ENCODE results near the gene ARSH.
"Not testable (repeated sequence)": the region's sequence is repeated elsewhere in the genome, so short reads cannot be mapped to it uniquely, and the experiment has no call there.

ARSH gene

DNA sequence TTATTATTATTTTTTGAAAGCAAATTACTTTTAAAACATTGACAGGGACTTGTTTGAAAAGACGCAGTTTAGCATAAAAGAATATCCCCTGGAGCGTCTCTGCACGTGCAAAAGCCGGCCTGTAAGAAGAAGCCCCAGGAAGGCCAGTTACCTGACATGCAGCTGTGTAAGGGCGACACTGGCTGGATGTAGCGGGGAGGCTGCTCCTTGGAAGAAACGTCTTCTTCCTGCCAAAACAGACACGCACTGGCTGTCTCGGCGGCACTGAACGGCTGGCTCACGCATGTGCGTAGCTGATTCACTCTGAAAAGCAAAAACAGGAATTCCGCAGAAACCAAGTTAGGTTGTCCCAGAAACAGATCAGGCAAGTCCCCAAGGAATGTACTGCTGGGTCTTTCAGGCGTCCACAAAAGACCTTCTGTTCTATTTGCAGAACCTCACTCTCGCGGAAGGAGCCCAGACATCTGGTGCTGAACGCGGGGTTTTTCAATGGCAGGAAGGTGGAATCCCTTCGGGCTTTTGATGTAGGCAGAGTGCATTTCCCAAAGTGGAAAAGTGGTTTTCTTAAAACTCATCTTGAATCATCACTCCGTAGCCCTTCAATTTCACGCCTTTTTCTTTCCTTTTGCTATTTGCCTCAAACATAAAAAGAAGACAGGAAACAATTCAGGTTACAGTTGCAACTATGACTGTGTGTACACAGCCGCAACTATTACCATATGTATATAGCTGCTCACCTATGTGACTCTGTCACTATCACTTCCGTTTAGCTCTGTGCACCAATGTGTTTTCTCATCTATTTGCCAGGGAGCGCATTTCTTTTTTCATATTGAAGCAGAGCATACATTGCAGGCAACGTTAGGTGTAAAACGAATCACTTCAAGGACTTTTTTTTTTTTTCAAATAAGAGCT is 38.1 kb upstream of the ARSH start:
- DNase-seq = no peak
- Histone ChIP-seq H3K4me1 (ENCODE audit: control insufficient read depth, insufficient read depth, low read length, poor library complexity, severe bottlenecking) (no peaks in the 10 kb centered on the region), H3K4me3 (ENCODE audit: insufficient read depth, low read depth, low read length, poor library complexity, severe bottlenecking) (peak overlapping the region; percentile 8), H3K36me3 (ENCODE audit: control insufficient read depth, insufficient read depth, low read length) (no peaks in the 10 kb centered on the region), H3K9me3 (ENCODE audit: control insufficient read depth, low read length) (no peaks in the 10 kb centered on the region), H3K27me3 (replicated peaks; ENCODE audit: control insufficient read depth, insufficient read depth, low read length, poor library complexity, severe bottlenecking) (no peaks in the 10 kb centered on the region), H3K27ac (ENCODE audit: insufficient read depth, low read length, poor library complexity, severe bottlenecking) (no peak overlapping the region)

- no peak overlapping the region for H3K4me3 ChIP-seq (ENCODE audit: insufficient read depth, low read depth, low read length, poor library complexity, severe bottlenecking)
- no peaks in the 10 kb centered on the region for H3K4me1 ChIP-seq (ENCODE audit: control insufficient read depth, insufficient read depth, low read length, poor library complexity, severe bottlenecking)
- no peaks in the 10 kb centered on the region for H3K9me3 ChIP-seq (ENCODE audit: control insufficient read depth, low read length)
- no peak for DNase-seq
- H3K27ac ChIP-seq (ENCODE audit: insufficient read depth, low read length, poor library complexity, severe bottlenecking) = no peak overlapping the region
- no peaks in the 10 kb centered on the region for H3K36me3 ChIP-seq (ENCODE audit: control insufficient read depth, insufficient read depth, low read length)
- no peaks in the 10 kb centered on the region for H3K27me3 ChIP-seq (replicated peaks; ENCODE audit: control insufficient read depth, insufficient read depth, low read length, poor library complexity, severe bottlenecking)
These were observed 37.3 kb upstream of the ARSH start for GRCh38 chrX:2969021-2969420.

DNA sequence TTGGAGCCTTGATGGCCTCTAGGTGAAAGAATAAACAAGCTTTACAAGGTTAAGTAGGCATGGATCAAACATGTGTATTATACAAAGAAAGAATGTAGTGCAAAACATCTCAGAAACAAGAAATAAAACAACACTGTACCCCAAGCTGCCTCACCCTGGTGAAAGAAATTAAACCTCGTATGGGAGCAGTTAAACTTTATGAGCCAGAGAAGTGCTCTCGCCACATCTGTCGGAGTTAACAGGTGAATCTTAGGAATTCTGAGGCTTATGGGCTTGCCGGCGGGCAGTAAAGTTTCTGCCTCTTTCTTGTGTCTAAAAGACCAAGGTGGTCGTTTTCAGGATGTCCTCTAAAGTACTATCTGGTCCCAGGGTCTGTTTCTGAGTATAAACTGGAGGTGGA is 34.0 kb upstream of the ARSH start:
- H3K9me3 ChIP-seq (ENCODE audit: control insufficient read depth, low read length) = no peaks in the 10 kb centered on the region
- no peak overlapping the region for H3K27ac ChIP-seq (ENCODE audit: insufficient read depth, low read length, poor library complexity, severe bottlenecking)
- no peaks in the 10 kb centered on the region for H3K4me1 ChIP-seq (ENCODE audit: control insufficient read depth, insufficient read depth, low read length, poor library complexity, severe bottlenecking)
- no peak for DNase-seq
- H3K36me3 ChIP-seq (ENCODE audit: control insufficient read depth, insufficient read depth, low read length) = no peaks in the 10 kb centered on the region
- no peaks in the 10 kb centered on the region for H3K27me3 ChIP-seq (replicated peaks; ENCODE audit: control insufficient read depth, insufficient read depth, low read length, poor library complexity, severe bottlenecking)
- no peak overlapping the region for H3K4me3 ChIP-seq (ENCODE audit: insufficient read depth, low read depth, low read length, poor library complexity, severe bottlenecking)

- Histone ChIP-seq H3K9me3 (ENCODE audit: control insufficient read depth, low read length) (no peaks in the 10 kb centered on the region), H3K27ac (ENCODE audit: insufficient read depth, low read length, poor library complexity, severe bottlenecking) (no peak overlapping the region), H3K36me3 (ENCODE audit: control insufficient read depth, insufficient read depth, low read length) (no peaks in the 10 kb centered on the region), H3K4me3 (ENCODE audit: insufficient read depth, low read depth, low read length, poor library complexity, severe bottlenecking) (no peak overlapping the region), H3K27me3 (replicated peaks; ENCODE audit: control insufficient read depth, insufficient read depth, low read length, poor library complexity, severe bottlenecking) (no peaks in the 10 kb centered on the region), H3K4me1 (ENCODE audit: control insufficient read depth, insufficient read depth, low read length, poor library complexity, severe bottlenecking) (no peaks in the 10 kb centered on the region)
- DNase-seq = no peak
These were observed 31.4 kb upstream of the ARSH start for GRCh38 chrX:2974961-2975360.

DNA sequence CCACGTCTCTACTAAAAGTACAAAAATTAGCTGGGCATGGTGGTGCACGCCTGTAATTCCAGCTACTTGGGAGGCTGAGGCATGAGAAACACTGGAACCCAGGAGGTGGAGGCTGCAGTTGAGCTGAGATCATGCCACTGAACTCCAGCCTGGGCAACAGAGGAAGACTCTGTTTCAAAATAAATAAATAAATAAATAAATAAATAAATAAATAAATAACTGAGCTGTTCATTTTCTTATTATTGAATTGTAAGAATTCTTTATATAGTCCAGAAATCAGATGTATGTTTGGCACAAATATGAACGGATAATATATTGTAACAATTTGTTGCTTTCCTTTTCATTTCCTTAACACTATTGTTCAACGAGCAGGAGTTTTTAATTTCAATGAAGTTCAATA is 27.7 kb upstream of the ARSH start:
- not testable (repeated sequence) for H3K36me3 ChIP-seq (ENCODE audit: control insufficient read depth, insufficient read depth, low read length); H3K4me1 ChIP-seq (ENCODE audit: control insufficient read depth, insufficient read depth, low read length, poor library complexity, severe bottlenecking); H3K4me3 ChIP-seq (ENCODE audit: insufficient read depth, low read depth, low read length, poor library complexity, severe bottlenecking); H3K27me3 ChIP-seq (replicated peaks; ENCODE audit: control insufficient read depth, insufficient read depth, low read length, poor library complexity, severe bottlenecking); H3K9me3 ChIP-seq (ENCODE audit: control insufficient read depth, low read length); DNase-seq; H3K27ac ChIP-seq (ENCODE audit: insufficient read depth, low read length, poor library complexity, severe bottlenecking)

DNA sequence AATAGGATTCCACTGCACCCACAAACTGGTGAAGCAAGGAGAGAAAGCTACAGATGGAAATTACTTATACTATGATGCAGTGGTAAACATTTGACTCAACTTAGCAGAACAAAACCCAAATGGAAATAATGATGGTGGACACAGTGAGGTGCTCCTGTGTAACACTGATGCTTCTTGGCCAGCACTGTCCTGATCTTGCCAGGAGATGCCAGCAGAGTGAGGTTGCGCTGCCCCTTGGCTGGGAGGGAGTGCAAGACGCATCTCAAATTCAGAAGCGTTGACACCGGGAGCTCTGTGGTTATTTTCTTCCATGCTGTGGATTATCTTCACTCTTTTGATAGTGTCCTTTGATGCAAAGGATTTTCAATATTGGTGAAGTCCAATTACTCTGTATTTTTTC is 22.0 kb upstream of the ARSH start:
- no peak for DNase-seq
- Histone ChIP-seq H3K27me3 (replicated peaks; ENCODE audit: control insufficient read depth, insufficient read depth, low read length, poor library complexity, severe bottlenecking) (no peaks in the 10 kb centered on the region), H3K4me1 (ENCODE audit: control insufficient read depth, insufficient read depth, low read length, poor library complexity, severe bottlenecking) (no peaks in the 10 kb centered on the region), H3K4me3 (ENCODE audit: insufficient read depth, low read depth, low read length, poor library complexity, severe bottlenecking) (no peak overlapping the region), H3K27ac (ENCODE audit: insufficient read depth, low read length, poor library complexity, severe bottlenecking) (no peak overlapping the region), H3K9me3 (ENCODE audit: control insufficient read depth, low read length) (no peaks in the 10 kb centered on the region), H3K36me3 (ENCODE audit: control insufficient read depth, insufficient read depth, low read length) (no peaks in the 10 kb centered on the region)

GRCh38 chrX:2989565-2989964 is 16.8 kb upstream of the ARSH start:
- Histone ChIP-seq H3K4me1 (ENCODE audit: control insufficient read depth, insufficient read depth, low read length, poor library complexity, severe bottlenecking) (no peaks in the 10 kb centered on the region), H3K36me3 (ENCODE audit: control insufficient read depth, insufficient read depth, low read length) (no peaks in the 10 kb centered on the region), H3K27me3 (replicated peaks; ENCODE audit: control insufficient read depth, insufficient read depth, low read length, poor library complexity, severe bottlenecking) (no peaks in the 10 kb centered on the region), H3K9me3 (ENCODE audit: control insufficient read depth, low read length) (no peaks in the 10 kb centered on the region), H3K27ac (ENCODE audit: insufficient read depth, low read length, poor library complexity, severe bottlenecking) (no peak overlapping the region), H3K4me3 (ENCODE audit: insufficient read depth, low read depth, low read length, poor library complexity, severe bottlenecking) (no peak overlapping the region)
- no peak for DNase-seq

DNA sequence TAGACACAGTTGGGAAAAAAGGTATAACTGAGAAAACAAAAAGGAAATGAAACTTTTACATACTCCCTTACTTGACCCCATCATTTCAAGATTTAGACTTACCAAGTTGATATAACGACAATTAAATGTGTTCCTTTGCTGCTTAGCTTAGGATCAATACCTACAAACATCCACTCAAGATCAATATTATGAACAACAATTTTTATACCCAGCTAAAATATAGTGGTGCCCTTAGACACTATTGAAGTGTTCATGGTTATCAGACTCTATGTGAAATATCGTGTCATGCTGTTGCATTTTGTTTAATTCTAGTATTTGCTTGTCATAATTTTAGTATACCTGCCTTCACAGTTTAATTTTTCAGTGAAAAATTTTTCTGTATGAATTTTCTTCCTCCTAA is 4.2 kb downstream of the ARSH start:
- no peaks in the 10 kb centered on the region for H3K9me3 ChIP-seq (ENCODE audit: control insufficient read depth, low read length)
- no peaks in the 10 kb centered on the region for H3K4me1 ChIP-seq (ENCODE audit: control insufficient read depth, insufficient read depth, low read length, poor library complexity, severe bottlenecking)
- no peak for DNase-seq
- H3K36me3 ChIP-seq (ENCODE audit: control insufficient read depth, insufficient read depth, low read length) = no peaks in the 10 kb centered on the region
- H3K27ac ChIP-seq (ENCODE audit: insufficient read depth, low read length, poor library complexity, severe bottlenecking) = no peak overlapping the region
- H3K4me3 ChIP-seq (ENCODE audit: insufficient read depth, low read depth, low read length, poor library complexity, severe bottlenecking) = no peak overlapping the region
- H3K27me3 ChIP-seq (replicated peaks; ENCODE audit: control insufficient read depth, insufficient read depth, low read length, poor library complexity, severe bottlenecking) = no peaks in the 10 kb centered on the region

- Histone ChIP-seq H3K4me3 (ENCODE audit: insufficient read depth, low read depth, low read length, poor library complexity, severe bottlenecking) (no peak overlapping the region), H3K27ac (ENCODE audit: insufficient read depth, low read length, poor library complexity, severe bottlenecking) (no peak overlapping the region), H3K27me3 (replicated peaks; ENCODE audit: control insufficient read depth, insufficient read depth, low read length, poor library complexity, severe bottlenecking) (no peaks in the 10 kb centered on the region), H3K36me3 (ENCODE audit: control insufficient read depth, insufficient read depth, low read length) (no peaks in the 10 kb centered on the region), H3K9me3 (ENCODE audit: control insufficient read depth, low read length) (no peaks in the 10 kb centered on the region), H3K4me1 (ENCODE audit: control insufficient read depth, insufficient read depth, low read length, poor library complexity, severe bottlenecking) (no peaks in the 10 kb centered on the region)
- no peak for DNase-seq
These were observed 11.1 kb downstream of the ARSH start for GRCh38 chrX:3017492-3017891.

GRCh38 chrX:3024176-3024575 is 17.8 kb downstream of the ARSH start:
- no peaks in the 10 kb centered on the region for H3K9me3 ChIP-seq (ENCODE audit: control insufficient read depth, low read length)
- no peak overlapping the region for H3K4me3 ChIP-seq (ENCODE audit: insufficient read depth, low read depth, low read length, poor library complexity, severe bottlenecking)
- H3K27ac ChIP-seq (ENCODE audit: insufficient read depth, low read length, poor library complexity, severe bottlenecking) = no peak overlapping the region
- no peak for DNase-seq
- no peaks in the 10 kb centered on the region for H3K27me3 ChIP-seq (replicated peaks; ENCODE audit: control insufficient read depth, insufficient read depth, low read length, poor library complexity, severe bottlenecking)
- H3K4me1 ChIP-seq (ENCODE audit: control insufficient read depth, insufficient read depth, low read length, poor library complexity, severe bottlenecking) = no peaks in the 10 kb centered on the region
- no peaks in the 10 kb centered on the region for H3K36me3 ChIP-seq (ENCODE audit: control insufficient read depth, insufficient read depth, low read length)
